Measurements from ENCODE around the gene LYRM1. TPM values are rescaled to one million over a fixed set of nuclear protein-coding genes. Genes with fewer than 3 reads are reported as not detected.
"Not testable (repeated sequence)": the region's sequence is repeated elsewhere in the genome, so short reads cannot be mapped to it uniquely, and the experiment has no call there.

The LYRM1 gene
- polyA plus RNA-seq, 1 donor from 2014 or later: 33.5 TPM

DNA sequence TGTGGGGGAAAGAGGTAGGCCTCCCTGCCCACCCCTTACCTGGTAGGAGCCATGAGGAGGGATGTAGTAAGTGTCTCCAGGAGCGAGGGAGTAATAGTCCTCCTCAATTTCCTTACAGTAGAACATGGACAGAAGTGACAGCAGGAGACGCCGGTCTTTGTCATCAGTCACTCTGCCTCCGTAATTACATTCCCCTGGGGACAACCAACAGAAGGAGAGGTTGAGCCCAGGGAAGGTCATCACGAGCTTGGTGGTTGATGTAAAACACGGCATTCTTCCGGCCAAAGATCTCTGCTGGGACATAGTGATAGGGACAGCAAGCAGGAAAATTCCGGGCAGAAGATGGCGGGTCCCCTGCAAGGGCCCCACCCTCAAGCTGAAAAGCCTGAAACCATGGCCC is 47.9 kb downstream of the LYRM1 start:
- no peaks in the 10 kb centered on the region for H3K36me3 Mint-ChIP-seq
- H3K4me1 Mint-ChIP-seq: peaks cover 0 to 3% (median 0%) of the 10 kb centered on the region in 3 donors
- no peak overlapping the region for H3K27ac Mint-ChIP-seq
- H3K4me3 Mint-ChIP-seq: no peak overlapping the region
- H3K27me3 Mint-ChIP-seq: peaks cover 2% of the 10 kb centered on the region
- no peaks in the 10 kb centered on the region for H3K9me3 Mint-ChIP-seq

DNA sequence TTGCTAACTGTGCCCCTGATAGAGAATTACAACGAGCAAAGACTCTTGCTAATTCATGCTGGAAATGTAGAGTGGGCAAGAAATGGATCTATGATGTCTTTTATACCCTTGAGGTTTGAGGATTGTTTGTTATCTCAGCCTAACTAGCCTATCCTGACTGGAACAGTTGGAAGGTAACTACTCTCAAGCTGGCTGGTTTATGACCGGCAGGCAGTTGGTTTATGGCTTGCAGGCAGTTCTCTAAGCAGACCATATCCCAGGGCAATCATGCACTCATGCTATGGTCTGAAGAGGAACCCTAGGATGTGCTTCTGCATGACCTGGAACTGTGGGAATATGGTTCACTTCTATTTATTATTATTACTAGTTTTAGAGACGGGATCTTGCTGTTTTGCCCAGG is 49.1 kb downstream of the LYRM1 start:
- H3K27me3 Mint-ChIP-seq: peaks cover 2% of the 10 kb centered on the region
- no peak overlapping the region for H3K4me3 Mint-ChIP-seq
- H3K4me1 Mint-ChIP-seq: peaks cover 0 to 1% (median 0%) of the 10 kb centered on the region in 3 donors
- H3K36me3 Mint-ChIP-seq: peaks cover 1% of the 10 kb centered on the region
- H3K27ac Mint-ChIP-seq: no peak overlapping the region
- H3K9me3 Mint-ChIP-seq: no peaks in the 10 kb centered on the region

DNA sequence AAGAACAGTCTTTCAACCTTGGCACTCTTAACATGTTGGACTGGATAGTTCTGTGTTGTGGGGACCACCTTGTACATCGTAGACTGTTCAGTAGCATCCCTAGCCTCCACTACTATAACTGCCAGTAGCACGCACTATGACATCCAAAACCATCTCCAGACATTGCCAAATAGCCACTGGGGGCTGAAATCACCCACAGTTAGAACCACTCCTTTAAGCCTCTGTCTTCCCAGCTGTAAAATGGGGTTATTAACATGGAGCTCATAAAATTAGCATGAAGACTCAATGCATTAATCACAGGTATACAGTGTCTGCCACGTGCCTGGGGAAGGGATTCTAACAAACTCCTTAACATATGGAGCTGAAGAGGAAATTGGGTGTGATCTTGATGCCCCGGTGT is 49.7 kb downstream of the LYRM1 start:
- Mint-ChIP-seq H3K9me3 (no peaks in the 10 kb centered on the region), H3K4me1 (no peaks in the 10 kb centered on the region), H3K4me3 (no peak overlapping the region), H3K36me3 (peaks cover 1% of the 10 kb centered on the region), H3K27ac (no peak overlapping the region), H3K27me3 (peaks cover 2% of the 10 kb centered on the region)

DNA sequence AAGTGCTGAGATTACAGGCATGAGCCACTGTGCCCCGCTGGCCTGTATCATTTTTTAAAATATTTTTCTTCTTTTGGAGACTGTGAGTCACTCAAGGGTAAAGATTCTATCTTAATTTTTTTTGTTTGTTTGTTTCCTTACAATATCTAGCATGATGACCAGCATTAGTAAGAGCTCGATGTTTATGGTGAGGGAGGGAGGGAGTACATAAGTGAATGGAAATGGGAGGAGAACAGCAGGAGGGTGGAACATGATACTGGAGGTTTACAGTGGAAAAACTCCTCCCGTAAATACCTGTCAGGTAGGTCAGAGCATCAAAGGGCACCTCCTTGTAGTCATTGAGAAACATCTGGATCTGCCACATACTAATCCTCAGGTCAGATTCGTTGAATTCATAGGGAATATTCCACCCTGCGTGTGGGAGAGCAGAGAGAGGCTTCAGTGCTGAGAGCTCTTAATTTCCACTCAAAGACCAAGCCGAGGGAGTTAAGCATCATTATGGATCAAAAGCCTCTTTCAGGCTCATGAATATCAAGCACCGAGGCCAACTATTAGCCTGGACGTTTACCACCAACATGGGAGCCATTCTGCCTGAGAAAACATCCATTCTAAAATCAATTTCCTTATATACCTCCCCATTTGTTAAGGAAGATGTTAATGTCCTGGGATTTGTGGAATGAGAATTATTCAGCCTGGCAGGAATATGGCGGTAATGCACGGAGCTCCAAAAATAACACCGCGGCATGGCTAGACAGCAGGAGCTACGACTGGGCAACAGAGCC is 51.8 kb downstream of the LYRM1 start:
- Mint-ChIP-seq H3K27ac (no peak overlapping the region), H3K27me3 (peaks cover 4% of the 10 kb centered on the region), H3K4me3 (no peak overlapping the region), H3K4me1 (no peaks in the 10 kb centered on the region), H3K36me3 (peaks cover 1% of the 10 kb centered on the region), H3K9me3 (no peaks in the 10 kb centered on the region)

DNA sequence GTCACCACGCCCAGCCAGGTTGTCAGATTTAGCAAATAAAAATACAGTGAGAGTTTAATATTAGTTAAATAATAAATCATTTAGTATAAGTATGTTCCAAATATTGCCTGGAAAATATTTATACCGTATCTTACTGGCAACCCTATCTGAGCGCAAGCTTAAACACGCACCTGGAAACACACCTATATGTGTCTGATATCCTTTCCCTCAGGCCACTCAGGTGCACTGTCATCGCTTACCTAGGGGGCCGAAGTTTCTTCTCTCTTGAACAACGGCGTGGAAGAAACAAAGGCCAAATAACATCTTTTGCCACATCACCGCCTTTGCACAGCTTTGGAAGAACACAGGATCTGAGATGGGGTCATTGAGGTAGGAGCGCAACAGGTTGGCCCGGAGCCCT is 54.0 kb downstream of the LYRM1 start:
- Mint-ChIP-seq H3K4me1 (no peaks in the 10 kb centered on the region), H3K27ac (no peak overlapping the region), H3K36me3 (peaks cover 3% of the 10 kb centered on the region), H3K4me3 (no peak overlapping the region), H3K9me3 (no peaks in the 10 kb centered on the region), H3K27me3 (peaks cover 4% of the 10 kb centered on the region)

DNA sequence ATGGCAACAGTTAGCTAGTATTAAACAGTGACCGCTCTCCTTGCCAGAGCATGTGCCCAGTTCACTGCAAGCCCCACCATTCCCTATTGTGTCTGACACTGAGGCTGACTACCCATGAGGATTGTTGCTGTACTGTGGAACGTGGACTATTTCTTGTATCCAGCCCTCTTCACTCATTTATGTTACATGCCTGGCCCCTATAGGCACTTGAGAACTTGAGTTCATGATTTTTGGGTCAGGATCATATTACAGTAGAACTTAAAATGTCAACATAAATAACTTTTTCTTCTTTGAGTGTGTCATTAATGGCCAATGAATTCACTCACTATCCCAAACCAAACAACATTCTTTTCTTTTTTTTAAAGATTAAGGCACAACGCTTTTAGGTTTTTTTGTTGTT is 55.7 kb downstream of the LYRM1 start:
- H3K27ac Mint-ChIP-seq: no peak overlapping the region

DNA sequence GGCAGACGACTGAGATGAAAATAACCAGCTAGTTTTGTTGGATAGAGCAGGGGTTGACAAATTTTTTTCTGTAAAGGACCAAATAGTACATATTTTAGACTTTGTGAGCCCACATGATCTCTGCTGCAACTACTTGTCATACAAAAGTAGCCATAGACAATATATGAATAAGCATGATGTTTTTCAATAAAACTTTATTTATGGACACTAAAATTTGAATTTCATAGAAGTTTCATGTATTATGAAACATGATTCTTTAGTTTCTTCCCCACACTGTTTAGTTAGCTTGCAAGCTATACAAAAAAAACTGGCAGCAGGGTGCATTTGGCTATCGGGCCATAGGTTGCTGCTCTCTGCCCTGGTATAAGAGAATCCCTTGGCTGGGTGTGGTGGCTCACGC is 56.6 kb downstream of the LYRM1 start:
- Mint-ChIP-seq H3K27ac (no peak overlapping the region), H3K27me3 (peaks cover 4% of the 10 kb centered on the region), H3K36me3 (peaks cover 3% of the 10 kb centered on the region), H3K4me1 (no peaks in the 10 kb centered on the region), H3K9me3 (no peaks in the 10 kb centered on the region), H3K4me3 (no peak overlapping the region)

More for the DNA sequence above, 55.7 kb downstream of the LYRM1 start:
- Mint-ChIP-seq H3K27me3 (peaks cover 4% of the 10 kb centered on the region), H3K36me3 (peaks cover 3% of the 10 kb centered on the region), H3K4me1 (no peaks in the 10 kb centered on the region), H3K9me3 (no peaks in the 10 kb centered on the region), H3K4me3 (no peak overlapping the region)

DNA sequence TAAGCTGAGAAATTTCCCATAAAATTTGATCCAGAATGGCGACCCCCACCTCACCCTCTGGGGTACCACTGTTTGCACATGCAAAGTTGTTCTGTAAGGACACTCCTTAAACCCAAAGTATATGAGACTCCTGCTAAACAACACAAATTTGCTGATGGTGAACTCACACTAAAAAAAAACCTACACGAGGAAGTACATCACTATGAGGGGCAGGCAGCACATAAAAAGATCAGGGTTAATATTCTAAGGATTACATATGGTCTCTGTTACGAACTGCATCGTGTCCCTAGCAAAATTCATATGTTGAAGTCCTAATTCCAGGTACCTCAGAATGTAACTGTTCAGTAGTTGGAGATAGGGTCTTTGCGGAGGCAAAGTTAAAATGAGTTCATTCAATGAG is 60.3 kb downstream of the LYRM1 start:
- peaks cover 2% of the 10 kb centered on the region for H3K27me3 Mint-ChIP-seq
- no peaks in the 10 kb centered on the region for H3K4me1 Mint-ChIP-seq
- peaks cover 0 to 3% (median 0%) of the 10 kb centered on the region in 3 donors for H3K9me3 Mint-ChIP-seq
- H3K36me3 Mint-ChIP-seq: peaks cover 3% of the 10 kb centered on the region
- H3K27ac Mint-ChIP-seq: no peak overlapping the region
- no peak overlapping the region for H3K4me3 Mint-ChIP-seq

DNA sequence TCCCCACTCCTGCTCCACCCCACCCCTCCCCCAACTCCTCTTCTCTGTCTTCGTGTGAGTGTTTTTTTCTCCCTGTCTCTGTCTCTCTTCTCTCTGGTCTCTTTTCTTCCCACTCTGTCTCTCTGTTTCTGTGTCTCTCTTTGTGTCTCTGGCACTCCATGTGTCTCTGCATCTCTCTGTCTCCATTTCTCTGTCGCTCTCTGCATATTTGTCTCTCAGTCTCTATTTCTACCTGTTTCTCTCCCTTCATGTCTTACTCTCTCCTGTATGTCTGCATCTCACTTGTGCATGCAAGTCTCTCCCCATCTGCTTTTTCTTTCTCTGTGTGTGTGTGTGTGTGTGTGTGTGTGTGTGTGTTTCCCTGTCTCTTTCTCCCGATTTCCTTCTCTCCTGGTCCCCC is 68.2 kb downstream of the LYRM1 start:
- Mint-ChIP-seq H3K4me1 (peaks cover 0 to 2% (median 0%) of the 10 kb centered on the region in 3 donors), H3K36me3 (peaks cover 2% of the 10 kb centered on the region), H3K9me3 (peaks cover 0 to under 1% (median 0%) of the 10 kb centered on the region in 3 donors), H3K27ac (no peak overlapping the region), H3K4me3 (no peak overlapping the region), H3K27me3 (peaks cover 4% of the 10 kb centered on the region)

DNA sequence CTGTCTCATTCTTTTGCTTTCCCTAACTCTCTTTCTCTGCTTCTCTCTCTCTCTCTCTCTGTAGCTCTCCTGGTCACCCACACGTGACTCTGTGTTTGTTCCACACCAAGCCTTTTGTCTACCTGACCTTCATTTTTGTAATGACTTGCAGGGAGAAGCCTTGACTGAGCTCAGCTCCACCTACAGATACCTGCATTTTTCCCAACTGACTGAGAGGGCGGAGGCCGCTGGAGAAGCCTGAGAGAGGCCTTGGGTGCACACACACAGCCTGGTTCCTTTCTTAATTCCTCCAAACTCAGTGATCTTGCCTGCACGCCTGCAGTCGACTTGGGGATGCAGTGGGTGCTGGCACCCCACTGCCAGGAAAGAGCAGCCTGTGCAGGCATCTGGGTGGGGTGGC is 68.8 kb downstream of the LYRM1 start:
- Mint-ChIP-seq H3K4me3 (no peak overlapping the region), H3K36me3 (peaks cover 2% of the 10 kb centered on the region), H3K27ac (no peak overlapping the region), H3K27me3 (peaks cover 4% of the 10 kb centered on the region), H3K9me3 (no peaks in the 10 kb centered on the region), H3K4me1 (peaks cover 0 to 2% (median 0%) of the 10 kb centered on the region in 3 donors)

DNA sequence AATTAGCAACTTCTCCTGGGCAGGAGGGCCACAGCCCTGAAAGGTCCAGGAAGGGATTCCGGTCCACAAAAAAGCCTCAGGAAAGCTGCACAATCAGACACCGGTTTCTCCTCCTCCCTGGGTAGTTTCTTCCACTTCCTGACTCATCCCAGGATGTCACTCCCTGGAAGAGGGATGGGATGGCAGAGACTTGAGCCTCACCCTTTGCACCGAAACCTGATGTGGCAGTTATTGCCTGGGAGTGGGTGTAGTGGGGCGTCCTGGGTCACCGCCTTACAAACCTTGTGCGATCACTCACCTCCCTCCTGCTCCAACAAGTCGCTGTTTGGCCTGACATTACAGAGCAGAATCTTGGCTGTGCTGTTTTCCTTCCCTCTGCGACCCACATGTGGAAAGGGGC is 70.8 kb downstream of the LYRM1 start:
- Mint-ChIP-seq H3K27me3 (peaks cover 10% of the 10 kb centered on the region), H3K9me3 (no peaks in the 10 kb centered on the region), H3K27ac (no peak overlapping the region)

DNA sequence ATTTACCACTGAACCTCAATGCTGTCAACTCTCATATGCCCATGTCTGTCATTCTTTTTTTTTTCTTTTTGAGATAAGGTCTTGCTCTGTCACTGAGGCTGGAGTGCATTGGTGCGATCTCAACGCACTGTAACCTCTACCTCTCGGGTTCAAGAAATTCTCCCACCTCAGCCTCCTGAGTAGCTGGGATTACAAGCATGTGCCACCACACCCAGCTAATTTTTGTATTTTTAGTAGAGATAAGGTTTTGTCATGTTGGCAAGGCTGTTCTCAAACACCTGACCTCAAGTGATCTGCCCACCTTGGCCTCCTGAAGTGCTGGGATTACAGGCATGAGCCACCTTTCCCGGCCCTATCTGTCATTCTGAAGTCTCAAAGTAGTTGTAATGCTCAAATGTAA is 72.6 kb downstream of the LYRM1 start:
- not testable (repeated sequence) for H3K27ac Mint-ChIP-seq, H3K9me3 Mint-ChIP-seq, H3K4me1 Mint-ChIP-seq, H3K36me3 Mint-ChIP-seq, H3K4me3 Mint-ChIP-seq
- peaks cover 13% of the 10 kb centered on the region for H3K27me3 Mint-ChIP-seq

More for the DNA sequence above, 70.8 kb downstream of the LYRM1 start:
- Mint-ChIP-seq H3K4me3 (no peak overlapping the region), H3K36me3 (no peaks in the 10 kb centered on the region), H3K4me1 (peaks cover 0 to 2% (median 0%) of the 10 kb centered on the region in 3 donors)

Other genes starting within 250 kb of the LYRM1 start
- gene ACSM1, start 203.1 kb upstream of the LYRM1 start, polyA plus RNA-seq: not detected
- gene THUMPD1, start 159.0 kb upstream of the LYRM1 start, polyA plus RNA-seq: 64.3 TPM
- 1.6 TPM for gene ACSM3, start 136.8 kb upstream of the LYRM1 start, polyA plus RNA-seq
- 1.5 TPM for gene ERI2, start 94.3 kb upstream of the LYRM1 start, polyA plus RNA-seq
- gene REXO5, start 94.2 kb upstream of the LYRM1 start, polyA plus RNA-seq: not detected
- 0.97 TPM for gene DCUN1D3, start 413 bp upstream of the LYRM1 start, polyA plus RNA-seq